ENCODE results near the gene CEP295NL.

DNA sequence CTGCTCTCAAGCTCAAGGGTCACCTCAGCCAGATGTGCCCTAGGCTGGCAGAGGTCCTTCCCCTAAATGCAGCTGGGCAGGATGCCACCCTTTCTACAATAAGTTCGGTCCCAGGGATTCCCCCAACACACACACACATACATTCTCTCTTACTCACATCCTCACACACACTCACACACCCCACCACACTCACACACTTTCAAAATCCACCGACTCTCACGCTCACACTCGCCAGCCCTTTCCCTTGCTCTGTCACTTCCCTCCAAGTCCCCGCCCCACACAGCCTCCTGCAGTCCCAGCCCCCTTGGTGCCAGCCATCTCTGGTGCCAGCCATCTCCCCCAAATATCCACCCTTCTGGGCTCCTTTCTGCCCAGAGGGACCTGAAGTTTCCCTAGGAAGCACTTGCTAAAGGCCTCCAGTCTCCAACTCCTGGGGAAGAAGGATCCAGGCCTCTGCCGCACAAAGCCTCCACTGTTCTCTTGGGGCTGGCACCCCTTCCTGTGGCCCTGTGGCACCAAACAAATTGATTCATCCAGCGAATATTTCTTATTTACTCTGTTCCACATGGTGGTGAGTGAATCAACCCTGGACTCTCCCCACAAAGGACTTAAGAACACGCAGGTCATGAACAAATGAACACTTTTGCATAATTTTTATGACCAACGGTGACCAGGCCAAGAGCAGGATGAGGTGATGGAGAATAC, 58.5 kb downstream of the CEP295NL start:
- TF ChIP-seq, protein P1, sequence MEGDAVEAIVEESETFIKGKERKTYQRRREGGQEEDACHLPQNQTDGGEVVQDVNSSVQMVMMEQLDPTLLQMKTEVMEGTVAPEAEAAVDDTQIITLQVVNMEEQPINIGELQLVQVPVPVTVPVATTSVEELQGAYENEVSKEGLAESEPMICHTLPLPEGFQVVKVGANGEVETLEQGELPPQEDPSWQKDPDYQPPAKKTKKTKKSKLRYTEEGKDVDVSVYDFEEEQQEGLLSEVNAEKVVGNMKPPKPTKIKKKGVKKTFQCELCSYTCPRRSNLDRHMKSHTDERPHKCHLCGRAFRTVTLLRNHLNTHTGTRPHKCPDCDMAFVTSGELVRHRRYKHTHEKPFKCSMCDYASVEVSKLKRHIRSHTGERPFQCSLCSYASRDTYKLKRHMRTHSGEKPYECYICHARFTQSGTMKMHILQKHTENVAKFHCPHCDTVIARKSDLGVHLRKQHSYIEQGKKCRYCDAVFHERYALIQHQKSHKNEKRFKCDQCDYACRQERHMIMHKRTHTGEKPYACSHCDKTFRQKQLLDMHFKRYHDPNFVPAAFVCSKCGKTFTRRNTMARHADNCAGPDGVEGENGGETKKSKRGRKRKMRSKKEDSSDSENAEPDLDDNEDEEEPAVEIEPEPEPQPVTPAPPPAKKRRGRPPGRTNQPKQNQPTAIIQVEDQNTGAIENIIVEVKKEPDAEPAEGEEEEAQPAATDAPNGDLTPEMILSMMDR (conservative IDR thresholded peaks at IDR 0.05) = no peak
- TF ChIP-seq EZH2 (IDR thresholded peaks at IDR 0.05; ENCODE audit: low read depth) = no peak

Data from PC-9 (cell line).